K562 (cell line): Measurements from ENCODE around the gene CREB3L4. TPM values are rescaled to one million over a fixed set of nuclear protein-coding genes. Genes with fewer than 3 reads are reported as not detected.

ENCODE experiments used
- ATF1 ChIP-seq, 2 experiments: fragments of 450-650 bp in 1 of 2; IDR thresholded peaks; 2 replicates each; pipeline ENCODE4 v1.6.1; 2016; ENCODE audit warnings: missing compliant biosample characterization in 1 of 2, missing genetic modification characterization in 1 of 2
- CBFA2T2 ChIP-seq: fragments of 450-650 bp; conservative IDR thresholded peaks from 2 replicates; pipeline ENCODE4 v1.6.1; 2017; ENCODE audit warnings: mild to moderate bottlenecking
- HDAC2 ChIP-seq: fragments of 450-650 bp; IDR thresholded peaks from 2 replicates; pipeline ENCODE4 v1.6.1; 2016; ENCODE audit warnings: mild to moderate bottlenecking
- MNT ChIP-seq, 2 experiments: fragments of 450-650 bp; conservative IDR thresholded peaks; 2 replicates each; pipeline ENCODE4 v1.6.1; 2017; ENCODE audit warnings: mild to moderate bottlenecking in 2 of 2, moderate library complexity in 2 of 2
- NR1H2 ChIP-seq: sonication (generic); formaldehyde crosslinking; IDR thresholded peaks from 2 replicates; pipeline ENCODE4 v1.4.0; 2020; ENCODE audit warnings: mild to moderate bottlenecking, missing genetic modification reagents
- PKNOX1 ChIP-seq: fragments of 450-650 bp; IDR thresholded peaks from 2 replicates; pipeline ENCODE4 v1.6.1; 2016
- PML ChIP-seq: IDR thresholded peaks from 2 replicates; pipeline ENCODE4 v1.6.1; 2012; ENCODE audit warnings: low read length, inconsistent platforms
- SFPQ ChIP-seq: fragments of 200-400 bp; formaldehyde crosslinking; IDR thresholded peaks from 2 replicates; pipeline ENCODE4 v1.6.1; 2017; ENCODE audit warnings: mild to moderate bottlenecking, low read depth, low read length, moderate library complexity
- SUPT5H ChIP-seq: fragments of 450-650 bp; IDR thresholded peaks from 2 replicates; pipeline ENCODE4 v1.6.1; 2016
- polyA plus RNA-seq, 8 experiments: library from polyadenylated mRNA; depleted of rRNA in 4 of 8; stranded (reverse) in 5 of 8; unstranded in 3 of 8; fragments of >200 nt; fragmentation: Nextera tagmentation in 2 of 8; fragmentation: Illumina TruSeq in 1 of 8; extraction: Ambion mirVana in 2 of 8; extraction: Trizol in 1 of 8; gene quantifications; 2 replicates each; pipeline versions ENCODE4 v1.2.1 to v1.2.3, GENCODE V29; 2011 to 2014; ENCODE audit warnings: inconsistent platforms in 1 of 8, missing spikeins in 1 of 8
- total RNA-seq, 7 experiments: library from RNA; depleted of rRNA in 6 of 7; stranded (reverse); fragments of >200 nt in 6 of 7; fragmentation: Illumina TruSeq in 2 of 7; extraction: Trizol in 2 of 7; gene quantifications; 2 replicates each; pipeline versions ENCODE4 v1.2.1 to v1.2.3, GENCODE V29; 2011 to 2021; ENCODE audit warnings: low replicate concordance in 1 of 7
- TF ChIP-seq, protein P1 (sequence below): fragments of 250-450 bp; sonication (Bioruptor Pico); IDR thresholded peaks from 2 replicates; pipeline ENCODE4 v1.5.0; 2021
- TF ChIP-seq, protein P2 (sequence below), 2 experiments: fragments of 200-800 bp in 1 of 2; sonication (Bioruptor generic) in 1 of 2; sonication (generic) in 1 of 2; formaldehyde crosslinking in 1 of 2; IDR thresholded peaks in 1 of 2; conservative IDR thresholded peaks in 1 of 2; 2 replicates each; pipeline versions ENCODE4 v1.5.0 to v1.6.1; 2016 to 2020; ENCODE audit warnings: missing compliant biosample characterization in 1 of 2, missing genetic modification characterization in 1 of 2, missing genetic modification reagents in 1 of 2
- TF ChIP-seq, protein P3 (sequence below): fragments of 250-450 bp; sonication (Bioruptor Pico); IDR thresholded peaks from 2 replicates; pipeline ENCODE4 v1.4.0; 2020
- TF ChIP-seq, protein P4 (sequence below), 3 experiments: fragments of 200-800 bp in 1 of 3; fragments of 250-450 bp in 1 of 3; fragments of 450-650 bp in 1 of 3; sonication (Bioruptor Pico) in 1 of 3; sonication (Bioruptor generic) in 1 of 3; formaldehyde crosslinking in 1 of 3; IDR thresholded peaks; 2 replicates each; pipeline versions ENCODE4 v1.6.1 to v1.8.0; 2016 to 2022; ENCODE audit warnings: mild to moderate bottlenecking in 2 of 3, missing genetic modification characterization in 2 of 3, missing compliant biosample characterization in 1 of 3, moderate library complexity in 1 of 3

Gene CREB3L4
- total and polyA plus RNA-seq, 9 of the 15 experiments (the other 6 are each of a cell fraction or from before 2014, with no cell fraction given), result 9.9 to 18.6 (median 13.9) TPM

- TF ChIP-seq PML (no peak; the same call in 1 of the 2 replicates), CBFA2T2 (no peak), MNT (conservative IDR thresholded peaks at IDR 0.05) (peak; percentile 45 to 46; a peak in 3 of 4 replicates), HDAC2 (peak; percentile 40; the same call in 1 of the 2 replicates), SUPT5H (peak; percentile 75), SFPQ (no peak), PKNOX1 (peak; percentile 99), ATF1 (CRISPR knock-in tag; IDR thresholded peaks at IDR 0.05) (peak; percentile 63; the same call in 1 of the 2 replicates), ATF1 (tag; IDR thresholded peaks at IDR 0.05) (peak; percentile 79), NR1H2 (CRISPR knock-in tag) (no peak)
- TF ChIP-seq, protein P1, sequence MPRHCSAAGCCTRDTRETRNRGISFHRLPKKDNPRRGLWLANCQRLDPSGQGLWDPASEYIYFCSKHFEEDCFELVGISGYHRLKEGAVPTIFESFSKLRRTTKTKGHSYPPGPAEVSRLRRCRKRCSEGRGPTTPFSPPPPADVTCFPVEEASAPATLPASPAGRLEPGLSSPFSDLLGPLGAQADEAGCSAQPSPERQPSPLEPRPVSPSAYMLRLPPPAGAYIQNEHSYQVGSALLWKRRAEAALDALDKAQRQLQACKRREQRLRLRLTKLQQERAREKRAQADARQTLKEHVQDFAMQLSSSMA, result no peak
- TF ChIP-seq, protein P2, sequence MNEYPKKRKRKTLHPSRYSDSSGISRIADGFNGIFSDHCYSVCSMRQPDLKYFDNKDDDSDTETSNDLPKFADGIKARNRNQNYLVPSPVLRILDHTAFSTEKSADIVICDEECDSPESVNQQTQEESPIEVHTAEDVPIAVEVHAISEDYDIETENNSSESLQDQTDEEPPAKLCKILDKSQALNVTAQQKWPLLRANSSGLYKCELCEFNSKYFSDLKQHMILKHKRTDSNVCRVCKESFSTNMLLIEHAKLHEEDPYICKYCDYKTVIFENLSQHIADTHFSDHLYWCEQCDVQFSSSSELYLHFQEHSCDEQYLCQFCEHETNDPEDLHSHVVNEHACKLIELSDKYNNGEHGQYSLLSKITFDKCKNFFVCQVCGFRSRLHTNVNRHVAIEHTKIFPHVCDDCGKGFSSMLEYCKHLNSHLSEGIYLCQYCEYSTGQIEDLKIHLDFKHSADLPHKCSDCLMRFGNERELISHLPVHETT (CRISPR knock-in tag; conservative IDR thresholded peaks at IDR 0.05 in 1 of 2, IDR thresholded peaks at IDR 0.05 in 1 of 2), result no peak
- TF ChIP-seq, protein P3, sequence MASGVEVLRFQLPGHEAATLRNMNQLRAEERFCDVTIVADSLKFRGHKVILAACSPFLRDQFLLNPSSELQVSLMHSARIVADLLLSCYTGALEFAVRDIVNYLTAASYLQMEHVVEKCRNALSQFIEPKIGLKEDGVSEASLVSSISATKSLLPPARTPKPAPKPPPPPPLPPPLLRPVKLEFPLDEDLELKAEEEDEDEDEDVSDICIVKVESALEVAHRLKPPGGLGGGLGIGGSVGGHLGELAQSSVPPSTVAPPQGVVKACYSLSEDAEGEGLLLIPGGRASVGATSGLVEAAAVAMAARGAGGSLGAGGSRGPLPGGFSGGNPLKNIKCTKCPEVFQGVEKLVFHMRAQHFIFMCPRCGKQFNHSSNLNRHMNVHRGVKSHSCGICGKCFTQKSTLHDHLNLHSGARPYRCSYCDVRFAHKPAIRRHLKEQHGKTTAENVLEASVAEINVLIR, result peak; percentile 45; the same call in 1 of the 2 replicates
- TF ChIP-seq, protein P4, sequence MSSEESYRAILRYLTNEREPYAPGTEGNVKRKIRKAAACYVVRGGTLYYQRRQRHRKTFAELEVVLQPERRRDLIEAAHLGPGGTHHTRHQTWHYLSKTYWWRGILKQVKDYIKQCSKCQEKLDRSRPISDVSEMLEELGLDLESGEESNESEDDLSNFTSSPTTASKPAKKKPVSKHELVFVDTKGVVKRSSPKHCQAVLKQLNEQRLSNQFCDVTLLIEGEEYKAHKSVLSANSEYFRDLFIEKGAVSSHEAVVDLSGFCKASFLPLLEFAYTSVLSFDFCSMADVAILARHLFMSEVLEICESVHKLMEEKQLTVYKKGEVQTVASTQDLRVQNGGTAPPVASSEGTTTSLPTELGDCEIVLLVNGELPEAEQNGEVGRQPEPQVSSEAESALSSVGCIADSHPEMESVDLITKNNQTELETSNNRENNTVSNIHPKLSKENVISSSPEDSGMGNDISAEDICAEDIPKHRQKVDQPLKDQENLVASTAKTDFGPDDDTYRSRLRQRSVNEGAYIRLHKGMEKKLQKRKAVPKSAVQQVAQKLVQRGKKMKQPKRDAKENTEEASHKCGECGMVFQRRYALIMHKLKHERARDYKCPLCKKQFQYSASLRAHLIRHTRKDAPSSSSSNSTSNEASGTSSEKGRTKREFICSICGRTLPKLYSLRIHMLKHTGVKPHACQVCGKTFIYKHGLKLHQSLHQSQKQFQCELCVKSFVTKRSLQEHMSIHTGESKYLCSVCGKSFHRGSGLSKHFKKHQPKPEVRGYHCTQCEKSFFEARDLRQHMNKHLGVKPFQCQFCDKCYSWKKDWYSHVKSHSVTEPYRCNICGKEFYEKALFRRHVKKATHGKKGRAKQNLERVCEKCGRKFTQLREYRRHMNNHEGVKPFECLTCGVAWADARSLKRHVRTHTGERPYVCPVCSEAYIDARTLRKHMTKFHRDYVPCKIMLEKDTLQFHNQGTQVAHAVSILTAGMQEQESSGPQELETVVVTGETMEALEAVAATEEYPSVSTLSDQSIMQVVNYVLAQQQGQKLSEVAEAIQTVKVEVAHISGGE (CRISPR knock-in tag; IDR thresholded peaks at IDR 0.05), result 0 out of 6 replicates have a peak, but pooled peaks of 1 of the 3 experiments have one; percentile 60
Measured at GRCh38 chr1:153963030-153963849, 4.5 kb upstream of the CREB3L4 start, which contains the start of gene SLC39A1 (continued).
